Testis (tissue), 3 donors: Measurements from ENCODE around the gene FMNL3. TPM values are rescaled to one million over a fixed set of nuclear protein-coding genes. Genes with fewer than 3 reads are reported as not detected.

ENCODE experiments used
- DNase-seq: peaks from one replicate; pipeline ENCODE4 v3.0.0-alpha.2; 2019
- H3K27ac ChIP-seq, 2 donors: fragments of 200-600 bp; sonication (generic); one replicate each; pipeline ENCODE4 v1.5.1; 2019
- H3K27me3 ChIP-seq: fragments of 200-600 bp; sonication (generic); one replicate; pipeline ENCODE4 v1.5.1; 2019
- H3K36me3 ChIP-seq: fragments of 200-600 bp; sonication (generic); one replicate; pipeline ENCODE4 v1.5.1; 2017; ENCODE audit warnings: low read depth; ENCODE audit errors: missing control alignments
- H3K4me1 ChIP-seq: fragments of 200-600 bp; sonication (generic); one replicate; pipeline ENCODE4 v1.5.1; 2019
- H3K4me3 ChIP-seq, 2 donors: fragments of 200-600 bp; sonication (generic); one replicate each; pipeline ENCODE4 v1.5.1; 2017 to 2019
- H3K9me3 ChIP-seq: fragments of 200-600 bp; sonication (generic); one replicate; pipeline ENCODE4 v1.5.1; 2017
- POLR2A ChIP-seq: fragments of 450-650 bp; IDR thresholded peaks from one replicate; pipeline ENCODE4 v1.6.1; 2017; ENCODE audit warnings: antibody characterized with exemption, mild to moderate bottlenecking, moderate library complexity
- WGBS, 2 donors: methylation state at CpG; one replicate each; pipeline ENCODE4 v1.1.5; 2018; 5-methylcytosine and 5-hydroxymethylcytosine counted together
- intact Hi-C: fragments of 100-400 bp; cut with DNase I; formaldehyde crosslinking; loops from one replicate; pipeline ENCODE4 v1.15.1; 2023; ENCODE audit warnings: low total_unique reads
- polyA plus RNA-seq: library from polyadenylated mRNA; stranded (reverse); fragments of 350-450 nt; fragmentation: Illumina TruSeq; extraction: RNeasy Lipid Tissue Mini Kit (QIAGEN cat#74804); gene quantifications from one replicate; pipeline ENCODE4 v1.2.3, GENCODE V29; 2014; ENCODE audit warnings: low read depth, low replicate concordance; ENCODE audit not compliant: insufficient read depth
- total RNA-seq, 2 donors: library from RNA; depleted of rRNA; stranded (reverse); fragments of >200 nt; gene quantifications; one replicate each; pipeline ENCODE4 v1.2.3, GENCODE V29; 2016
- TF ChIP-seq, protein P1 (sequence below), 3 experiments: fragments of 450-650 bp in 2 of 3; fragments of 200-600 bp in 1 of 3; sonication (generic) in 1 of 3; IDR thresholded peaks; one replicate each; pipeline ENCODE4 v1.5.1; 2016 to 2019; ENCODE audit warnings: antibody characterized with exemption in 3 of 3, mild to moderate bottlenecking in 2 of 3, moderate library complexity in 1 of 3

FMNL3 gene
- total and polyA plus RNA-seq, 3 donors from 2014 or later: 26.0 to 73.5 (median 40.5) TPM

DNA sequence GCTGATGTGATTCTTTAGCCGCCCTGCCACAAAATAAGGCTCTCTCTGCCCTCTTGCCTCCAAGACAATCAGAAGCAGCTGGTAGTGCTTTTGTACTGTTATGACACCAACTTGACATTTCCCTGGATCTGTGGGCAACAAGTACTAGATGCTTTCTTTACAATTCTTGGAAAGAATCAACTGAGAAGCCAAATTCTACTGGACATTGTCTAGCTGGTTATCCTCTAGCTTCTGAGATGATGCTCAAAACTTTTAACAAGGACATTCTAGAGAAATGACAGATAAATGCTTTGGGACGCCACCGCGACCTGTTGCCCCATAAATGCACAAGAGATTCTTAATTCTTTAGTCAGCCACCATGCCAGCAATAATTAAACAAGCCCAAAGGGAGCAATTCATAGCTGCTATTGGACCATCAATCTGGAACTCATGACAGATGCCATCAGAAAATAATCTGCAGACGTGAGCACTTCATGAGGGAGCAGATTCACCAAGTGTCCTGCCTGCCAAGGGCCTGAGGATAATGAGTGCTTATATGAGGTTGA is 22.8 kb downstream of the FMNL3 start:
- intact Hi-C loops: no loop called here
- 77 to 87% methylated on average over 5 of the region's 5 CpGs for WGBS, 2 donors
- no peak for DNase-seq
- TF ChIP-seq, protein P1, sequence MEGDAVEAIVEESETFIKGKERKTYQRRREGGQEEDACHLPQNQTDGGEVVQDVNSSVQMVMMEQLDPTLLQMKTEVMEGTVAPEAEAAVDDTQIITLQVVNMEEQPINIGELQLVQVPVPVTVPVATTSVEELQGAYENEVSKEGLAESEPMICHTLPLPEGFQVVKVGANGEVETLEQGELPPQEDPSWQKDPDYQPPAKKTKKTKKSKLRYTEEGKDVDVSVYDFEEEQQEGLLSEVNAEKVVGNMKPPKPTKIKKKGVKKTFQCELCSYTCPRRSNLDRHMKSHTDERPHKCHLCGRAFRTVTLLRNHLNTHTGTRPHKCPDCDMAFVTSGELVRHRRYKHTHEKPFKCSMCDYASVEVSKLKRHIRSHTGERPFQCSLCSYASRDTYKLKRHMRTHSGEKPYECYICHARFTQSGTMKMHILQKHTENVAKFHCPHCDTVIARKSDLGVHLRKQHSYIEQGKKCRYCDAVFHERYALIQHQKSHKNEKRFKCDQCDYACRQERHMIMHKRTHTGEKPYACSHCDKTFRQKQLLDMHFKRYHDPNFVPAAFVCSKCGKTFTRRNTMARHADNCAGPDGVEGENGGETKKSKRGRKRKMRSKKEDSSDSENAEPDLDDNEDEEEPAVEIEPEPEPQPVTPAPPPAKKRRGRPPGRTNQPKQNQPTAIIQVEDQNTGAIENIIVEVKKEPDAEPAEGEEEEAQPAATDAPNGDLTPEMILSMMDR (IDR thresholded peaks at IDR 0.05): no peak
- no peak for TF ChIP-seq POLR2A
- Histone ChIP-seq H3K27me3 (no peaks in the 10 kb centered on the region), H3K4me3 (no peak overlapping the region), H3K9me3 (no peaks in the 10 kb centered on the region), H3K36me3 (no peaks in the 10 kb centered on the region), H3K4me1 (no peaks in the 10 kb centered on the region), H3K27ac (no peak overlapping the region)

DNA sequence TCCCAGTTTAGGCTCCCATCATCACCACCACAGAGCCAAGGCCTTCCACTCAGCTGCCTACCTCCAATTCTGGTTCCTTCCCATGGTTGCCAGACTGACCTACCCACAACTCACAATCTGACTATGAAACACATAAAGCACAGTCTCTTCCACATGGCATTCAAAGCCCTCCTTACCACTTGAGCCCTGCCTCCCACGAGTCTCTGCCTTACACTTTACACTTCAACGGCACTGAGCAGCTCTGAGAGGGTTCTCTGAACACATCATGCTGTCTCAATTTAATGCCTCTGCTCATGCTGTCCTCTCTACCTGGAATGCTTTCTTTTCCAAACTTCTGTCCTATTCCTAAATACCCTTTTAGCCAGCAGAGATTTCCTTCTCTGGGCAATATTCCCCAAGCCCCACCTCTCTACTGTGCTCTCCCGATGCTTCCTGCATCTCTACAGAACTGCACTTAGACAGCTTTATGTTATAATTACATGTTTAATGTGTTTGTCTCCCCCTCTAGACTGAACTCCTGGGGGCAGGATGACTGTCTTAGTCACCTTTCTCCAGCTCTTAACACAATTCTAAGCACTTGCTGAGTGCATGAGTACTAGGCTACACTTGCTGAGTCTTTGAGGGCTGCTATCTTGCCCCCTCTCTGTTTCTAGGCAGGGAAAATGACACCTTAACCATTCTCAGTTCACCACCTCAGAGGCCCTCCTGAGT is 23.5 kb downstream of the FMNL3 start:
- intact Hi-C loops: no loop called here
- H3K4me3 ChIP-seq: no peak overlapping the region
- H3K9me3 ChIP-seq: no peaks in the 10 kb centered on the region
- no peak overlapping the region for H3K27ac ChIP-seq
- no peak for TF ChIP-seq POLR2A
- TF ChIP-seq, protein P1 (IDR thresholded peaks at IDR 0.05): no peak
- WGBS, 2 donors: 52 to 59% methylated on average over 3 of the region's 3 CpGs
- no peaks in the 10 kb centered on the region for H3K36me3 ChIP-seq
- no peaks in the 10 kb centered on the region for H3K4me1 ChIP-seq
- H3K27me3 ChIP-seq: no peaks in the 10 kb centered on the region
- DNase-seq: no peak

DNA sequence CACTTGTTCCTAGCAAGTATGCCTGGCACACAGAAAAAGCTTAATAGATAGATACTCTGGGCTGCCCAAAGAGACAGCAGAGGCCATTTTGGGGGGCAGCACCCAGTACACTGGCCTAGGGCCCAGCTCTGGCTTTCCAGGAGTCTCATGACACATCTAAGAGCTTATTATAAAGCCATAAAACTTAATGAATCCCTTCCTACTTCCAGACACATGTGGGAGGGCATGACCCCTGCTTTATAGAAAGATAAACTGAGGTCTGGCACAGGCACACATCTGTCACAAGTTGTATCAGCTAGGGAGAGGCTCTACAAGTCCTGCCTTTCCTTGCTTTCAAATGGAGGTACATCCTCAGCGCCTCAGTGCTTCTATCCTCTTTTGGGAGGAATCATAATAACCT is 27.1 kb downstream of the FMNL3 start:
- Histone ChIP-seq H3K27ac (no peak overlapping the region), H3K4me1 (peaks cover 19% of the 10 kb centered on the region), H3K4me3 (no peak overlapping the region), H3K27me3 (no peaks in the 10 kb centered on the region), H3K36me3 (no peaks in the 10 kb centered on the region), H3K9me3 (no peaks in the 10 kb centered on the region)
- TF ChIP-seq POLR2A: no peak
- TF ChIP-seq, protein P1 (IDR thresholded peaks at IDR 0.05): no peak
- WGBS, 2 donors: 100% methylated on average over 1 of the region's 1 CpG
- DNase-seq: no peak
- intact Hi-C loops: no loop called here

DNA sequence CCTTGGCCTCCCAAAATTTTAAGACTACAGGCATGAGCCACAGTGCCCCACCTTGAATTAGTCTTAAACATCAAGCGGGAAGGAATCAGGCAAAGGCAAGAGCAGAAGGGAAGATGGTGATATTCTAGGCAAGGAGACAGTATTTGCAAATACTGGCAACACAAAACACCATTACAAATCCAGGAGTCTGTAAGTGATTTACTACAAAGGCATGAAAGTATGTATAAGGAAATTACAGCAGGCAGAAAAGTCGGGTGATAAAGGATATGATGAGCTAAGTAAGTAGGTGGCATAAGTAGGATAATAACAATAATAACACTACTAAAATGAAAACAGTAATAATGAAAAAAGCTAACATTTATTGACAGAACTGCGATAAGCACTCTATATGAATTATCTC is 28.5 kb downstream of the FMNL3 start:
- peaks cover 33% of the 10 kb centered on the region for H3K4me1 ChIP-seq
- DNase-seq: no peak
- TF ChIP-seq, protein P1 (IDR thresholded peaks at IDR 0.05): no peak
- TF ChIP-seq POLR2A: no peak

DNA sequence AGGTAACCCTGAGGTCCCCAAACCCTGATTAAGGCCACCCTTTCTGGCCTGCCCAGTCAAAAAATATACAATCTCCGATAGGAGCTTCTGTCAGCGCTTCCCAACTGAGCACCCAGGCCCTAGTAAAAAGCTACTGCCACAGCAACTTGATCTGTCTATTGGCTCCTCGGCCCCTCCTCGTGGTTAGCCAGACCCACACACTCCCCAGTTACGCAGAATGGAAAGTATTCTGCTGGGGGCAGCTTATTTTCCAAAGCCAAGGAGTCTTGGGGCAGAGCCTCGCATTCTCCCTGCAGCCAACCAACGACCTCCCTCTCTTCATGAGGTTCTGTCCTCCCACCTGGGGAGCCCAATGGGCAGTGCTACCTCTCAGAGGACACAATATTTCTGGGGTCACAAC is 32.1 kb downstream of the FMNL3 start:
- intact Hi-C loops: no loop called here
- H3K4me3 ChIP-seq: no peak overlapping the region

More for the DNA sequence above, 28.5 kb downstream of the FMNL3 start:
- no peaks in the 10 kb centered on the region for H3K9me3 ChIP-seq
- intact Hi-C loops: no loop called here
- no peak overlapping the region for H3K27ac ChIP-seq
- no peak overlapping the region for H3K4me3 ChIP-seq
- WGBS, 2 donors: 91 to 93% methylated on average over 3 of the region's 3 CpGs
- no peaks in the 10 kb centered on the region for H3K27me3 ChIP-seq
- H3K36me3 ChIP-seq: no peaks in the 10 kb centered on the region

More for the DNA sequence above, 32.1 kb downstream of the FMNL3 start:
- no peaks in the 10 kb centered on the region for H3K27me3 ChIP-seq
- 70 to 71% methylated on average over 7 of the region's 7 CpGs for WGBS, 2 donors
- TF ChIP-seq, protein P1 (IDR thresholded peaks at IDR 0.05): no peak
- no peak for TF ChIP-seq POLR2A
- no peaks in the 10 kb centered on the region for H3K36me3 ChIP-seq
- DNase-seq: no peak
- no peaks in the 10 kb centered on the region for H3K9me3 ChIP-seq
- H3K4me1 ChIP-seq: peaks cover 68% of the 10 kb centered on the region
- H3K27ac ChIP-seq: peak overlapping the region; percentile 96 to 97
